Smooth muscle cell of the brain vasculature (primary cell): ENCODE results near the gene CPE.

Experiments
- DNase-seq: peaks from one replicate; pipeline ENCODE4 v3.0.0-alpha.2; 2012; ENCODE audit warnings: low read depth, low spot score

Gene CPE

GRCh38 chr4:165507381-165507780 lies 128.6 kb downstream of the CPE start:
- DNase-seq = no peak

- no peak for DNase-seq
Measured at GRCh38 chr4:165508372-165509120, 129.7 kb downstream of the CPE start.

DNA sequence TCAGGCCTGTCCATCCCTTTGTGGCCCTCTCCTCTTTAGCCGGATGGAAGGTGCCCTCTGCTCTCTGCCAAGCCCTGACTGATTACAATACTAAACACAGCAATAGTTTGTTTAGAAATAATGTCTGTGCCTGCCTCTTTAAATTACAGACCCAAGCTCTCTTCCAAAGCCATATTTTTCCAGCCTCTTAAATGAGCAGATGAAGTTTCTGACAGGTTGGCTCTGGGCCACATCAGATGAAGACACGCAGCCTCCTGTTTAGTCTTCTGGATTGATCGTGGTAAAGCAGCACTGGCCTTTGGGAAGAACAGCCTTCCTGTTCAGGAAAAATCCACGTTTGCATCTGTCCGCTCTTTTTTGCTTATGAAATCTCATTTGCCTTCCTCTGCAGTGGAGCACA lies 133.6 kb downstream of the CPE start:
- no peak for DNase-seq

DNA sequence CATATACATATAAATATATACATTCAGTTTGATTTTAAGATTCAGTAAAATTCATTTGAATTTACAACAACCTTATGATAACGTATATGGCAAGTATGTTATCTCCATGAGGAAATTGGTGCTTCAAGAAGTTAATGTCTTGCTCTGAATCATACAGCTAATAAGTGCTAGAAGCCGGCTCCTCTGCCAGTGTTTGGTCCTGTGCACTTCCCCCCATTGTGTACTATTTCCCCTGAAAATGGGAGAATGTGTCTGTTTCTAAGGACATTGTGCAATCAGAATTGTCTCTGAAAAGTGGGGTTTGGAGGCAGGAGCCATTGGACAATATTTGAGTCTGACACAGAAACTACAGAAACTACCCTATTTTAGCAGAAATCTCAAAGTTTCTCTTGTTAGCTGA lies 135.9 kb downstream of the CPE start:
- no peak for DNase-seq

DNA sequence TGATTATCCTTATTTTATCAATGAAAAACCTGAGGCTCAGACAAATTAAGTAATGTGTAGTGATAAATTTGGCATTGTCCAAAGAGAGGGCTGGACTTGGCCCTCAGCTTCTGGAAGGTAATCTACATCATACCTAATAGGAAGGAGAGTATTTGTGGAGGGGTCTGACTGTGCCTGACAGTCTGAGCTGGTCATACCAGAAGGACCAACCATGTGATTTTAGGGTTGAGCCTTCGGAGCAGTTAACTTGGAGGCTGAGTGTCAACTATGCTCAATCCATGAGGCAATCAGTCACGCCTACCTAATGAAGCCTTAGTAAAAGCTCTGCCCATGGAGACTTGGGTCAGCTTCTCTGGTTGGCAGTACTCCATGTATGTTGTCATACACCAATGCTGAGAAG lies 136.4 kb downstream of the CPE start:
- no peak for DNase-seq

- DNase-seq = no peak
Measured at GRCh38 chr4:165516281-165516833, 137.5 kb downstream of the CPE start.

DNA sequence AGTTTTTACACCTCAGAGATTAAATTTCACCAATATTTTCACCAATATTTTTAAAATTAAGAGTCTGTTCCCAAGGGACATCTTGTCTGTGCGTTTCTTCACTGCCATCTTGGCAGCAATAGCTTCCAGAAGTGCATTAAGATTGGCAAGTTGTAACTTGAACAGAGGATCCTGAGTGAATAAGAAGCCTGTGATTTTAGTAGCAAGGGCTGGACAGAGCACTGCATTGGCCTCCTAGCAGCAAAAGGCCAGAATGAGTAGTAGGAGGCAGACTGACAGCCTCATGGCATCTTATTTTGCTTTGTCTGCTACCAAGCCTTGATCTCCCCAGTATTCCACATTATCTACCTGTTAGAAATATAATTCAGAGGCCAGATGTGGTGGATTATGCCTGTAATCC lies 138.4 kb downstream of the CPE start:
- no peak for DNase-seq

GRCh38 chr4:165518024-165518616 lies 139.3 kb downstream of the CPE start:
- DNase-seq = no peak

- DNase-seq = no peak
Measured at GRCh38 chr4:165518686-165519085, 139.9 kb downstream of the CPE start.

DNA sequence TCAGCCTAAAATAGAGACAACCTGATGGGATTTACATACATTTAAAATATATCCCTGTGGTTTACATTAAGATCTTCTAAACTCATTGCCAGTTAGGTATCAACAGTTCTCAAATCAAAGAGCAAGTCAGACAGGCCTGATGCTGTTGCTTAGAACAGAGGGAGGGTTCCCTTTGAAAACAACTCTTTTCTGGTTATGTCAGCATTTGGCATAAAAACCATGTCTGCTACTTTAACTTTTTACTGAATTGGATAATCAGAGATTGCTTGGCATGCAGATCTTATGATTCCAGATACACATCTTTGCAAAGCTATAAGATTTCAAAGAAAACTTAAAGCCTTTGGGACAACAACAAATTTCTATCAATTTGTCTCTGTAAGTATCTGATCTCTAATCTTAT lies 140.8 kb downstream of the CPE start:
- DNase-seq = no peak

GRCh38 chr4:165520086-165520485 lies 141.3 kb downstream of the CPE start:
- no peak for DNase-seq

DNA sequence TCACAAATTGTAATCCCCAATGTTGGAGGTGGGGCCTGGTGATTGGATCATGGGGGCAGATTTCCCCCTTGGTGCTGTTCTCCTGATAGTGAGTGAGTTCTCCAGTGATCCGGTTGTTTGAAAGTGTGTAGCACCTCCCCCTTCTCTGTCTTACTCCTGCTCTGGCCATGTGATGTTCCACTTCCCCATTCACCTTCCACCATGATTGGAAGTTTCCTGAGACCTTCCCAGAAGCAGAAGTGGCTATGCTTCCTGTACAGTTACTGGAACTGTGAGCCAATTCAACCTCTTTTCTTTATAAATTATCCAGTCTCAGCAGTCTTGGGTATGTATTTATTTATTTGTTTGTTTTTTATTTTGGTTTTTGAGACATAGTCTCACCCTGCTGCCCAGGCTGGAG lies 143.2 kb downstream of the CPE start:
- DNase-seq = no peak

- DNase-seq = no peak
Measured at GRCh38 chr4:165524532-165525190, 145.9 kb downstream of the CPE start.

DNA sequence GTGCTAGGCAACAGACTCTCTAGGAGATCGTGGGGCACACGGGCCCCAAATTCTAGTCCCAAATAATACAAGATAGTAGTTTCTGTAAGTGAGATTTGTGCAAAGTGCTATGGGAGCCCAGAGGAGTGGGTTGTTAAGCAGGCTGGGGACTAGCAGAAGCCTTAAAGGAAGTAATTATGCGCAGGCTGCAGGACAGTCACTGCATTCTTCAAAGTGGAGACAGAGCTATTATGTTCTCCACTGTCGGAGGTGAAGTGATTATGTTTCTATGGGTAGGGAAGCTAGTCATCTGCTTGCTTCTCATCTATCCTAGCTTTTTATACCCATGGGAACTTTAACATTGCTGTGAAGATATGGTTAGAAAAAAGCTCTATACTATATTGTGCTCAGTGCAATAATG lies 154.2 kb downstream of the CPE start:
- DNase-seq = no peak

GRCh38 chr4:165537028-165537648 lies 158.3 kb downstream of the CPE start:
- peak; percentile 26 for DNase-seq

GRCh38 chr4:165539801-165540200 lies 161.0 kb downstream of the CPE start:
- DNase-seq = no peak

- DNase-seq = no peak
Measured at GRCh38 chr4:165540206-165540830, 161.5 kb downstream of the CPE start.

- no peak for DNase-seq
Measured at GRCh38 chr4:165541851-165542459, 163.1 kb downstream of the CPE start.

DNA sequence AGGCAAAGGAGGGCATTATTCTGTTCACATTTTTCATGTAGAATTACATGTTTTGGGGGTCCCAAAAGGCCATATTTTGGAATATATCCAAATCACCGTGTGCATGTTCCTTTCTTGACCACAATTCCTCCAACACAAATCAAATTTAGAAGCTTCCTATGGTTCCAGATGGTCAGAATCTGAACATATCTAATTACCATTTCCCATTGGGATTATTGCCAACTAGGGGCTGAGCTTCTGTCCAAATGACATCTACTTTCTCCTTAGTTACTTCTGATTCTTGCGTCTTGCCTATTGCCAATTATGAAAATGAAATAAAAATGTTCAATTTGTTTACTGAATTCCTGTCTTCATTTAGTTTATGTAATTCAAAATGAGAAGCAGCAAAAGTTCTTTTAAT lies 163.7 kb downstream of the CPE start:
- no peak for DNase-seq
